Esophagus muscularis mucosa (tissue), 4 donors: ENCODE data around the gene EGR1. TPM values are rescaled to one million over a fixed set of nuclear protein-coding genes. Genes with fewer than 3 reads are reported as not detected.

ENCODE experiments used
- DNase-seq: peaks from one replicate; pipeline ENCODE4 v3.0.0-alpha.2; 2017; ENCODE audit errors: extremely low spot score
- H3K27ac ChIP-seq, 4 donors: fragments of 200-600 bp; sonication (generic); replicated peaks in 1 of 4; 1 replicate in 3 of 4; 2 replicates in 1 of 4; pipeline ENCODE4 v1.5.1; 2016 to 2019; ENCODE audit warnings: mild to moderate bottlenecking in 1 of 4
- H3K27me3 ChIP-seq, 4 donors: fragments of 200-600 bp; sonication (generic); one replicate each; pipeline versions ENCODE4 v1.5.1 to v1.6.0; 2016 to 2019
- H3K36me3 ChIP-seq, 4 donors: fragments of 200-600 bp; sonication (generic); one replicate each; pipeline ENCODE4 v1.5.1; 2016 to 2019
- H3K4me1 ChIP-seq, 4 donors: fragments of 200-600 bp; sonication (generic); one replicate each; pipeline ENCODE4 v1.5.1; 2016 to 2019
- H3K4me3 ChIP-seq, 4 donors: fragments of 200-600 bp; sonication (generic); 1 replicate in 2 of 4; 2 replicates in 2 of 4; pipeline ENCODE4 v1.5.1; 2016 to 2019; ENCODE audit warnings: mild to moderate bottlenecking in 4 of 4, moderate library complexity in 1 of 4
- H3K9me3 ChIP-seq, 4 donors: fragments of 200-600 bp; sonication (generic); 1 replicate in 3 of 4; 2 replicates in 1 of 4; pipeline ENCODE4 v1.5.1; 2016 to 2019
- CTCF ChIP-seq, 3 experiments: fragments of 200-600 bp in 2 of 3; fragments of 450-650 bp in 1 of 3; sonication (generic) in 2 of 3; IDR thresholded peaks; one replicate each; pipeline ENCODE4 v1.5.1; 2017 to 2019; ENCODE audit warnings: antibody characterized with exemption in 3 of 3, mild to moderate bottlenecking in 2 of 3, moderate library complexity in 1 of 3
- EP300 ChIP-seq: sonication (generic); formaldehyde crosslinking; IDR thresholded peaks from one replicate; pipeline ENCODE4 v1.6.1; 2017; ENCODE audit warnings: antibody characterized with exemption
- POLR2A ChIP-seq: fragments of 450-650 bp; IDR thresholded peaks from one replicate; pipeline ENCODE4 v1.6.1; 2017; ENCODE audit warnings: antibody characterized with exemption, moderate library complexity, mild to moderate bottlenecking, low read depth
- POLR2AphosphoS5 ChIP-seq, 2 donors: sonication (generic); formaldehyde crosslinking; IDR thresholded peaks; one replicate each; pipeline ENCODE4 v1.6.1; 2017; ENCODE audit warnings: antibody characterized with exemption in 2 of 2
- WGBS: methylation state at CpG from one replicate; pipeline ENCODE4 v1.1.5; 2018; 5-methylcytosine and 5-hydroxymethylcytosine counted together
- intact Hi-C: fragments of 100-400 bp; cut with DNase I; formaldehyde crosslinking; loops from one replicate; pipeline ENCODE4 v1.15.1; 2023
- total RNA-seq, 4 donors: library from RNA; depleted of rRNA; stranded (reverse); fragments of >200 nt; gene quantifications; one replicate each; pipeline versions ENCODE4 v1.1.0 to v1.2.1, GENCODE V29; 2016

EGR1 gene
- total RNA-seq, 4 donors from 2014 or later, result 9.6 to 138 (median 13.5) TPM

- DNase-seq, result no peak
- 92% methylated on average over 4 of the region's 13 CpGs for WGBS
- Histone ChIP-seq H3K27ac (no peak overlapping the region), H3K36me3 (peaks cover 0 to 20% (median 8%) of the 10 kb centered on the region in 4 donors), H3K4me1 (peaks cover 10 to 21% (median 16%) of the 10 kb centered on the region in 4 donors), H3K4me3 (no peak overlapping the region), H3K9me3 (no peaks in the 10 kb centered on the region), H3K27me3 (no peaks in the 10 kb centered on the region)
- intact Hi-C loops, result no loop called here
- TF ChIP-seq CTCF (IDR thresholded peaks at IDR 0.05) (no peak), POLR2AphosphoS5 (IDR thresholded peaks at IDR 0.05) (no peak), EP300 (no peak), POLR2A (no peak)
These were observed 21.1 kb upstream of the EGR1 start for GRCh38 chr5:138444078-138444773.

GRCh38 chr5:138444774-138445546 is 20.3 kb upstream of the EGR1 start:
- H3K27ac ChIP-seq, result no peak overlapping the region
- no peak for TF ChIP-seq EP300
- no peak for TF ChIP-seq POLR2AphosphoS5 (IDR thresholded peaks at IDR 0.05)
- no peak for TF ChIP-seq POLR2A
- TF ChIP-seq CTCF (IDR thresholded peaks at IDR 0.05), result no peak
- no peaks in the 10 kb centered on the region for H3K9me3 ChIP-seq
- WGBS, result 92% methylated on average over 16 of the region's 22 CpGs
- no peak for DNase-seq
- H3K36me3 ChIP-seq, result peaks cover 0 to 20% (median 8%) of the 10 kb centered on the region in 4 donors
- peaks cover 8 to 21% (median 16%) of the 10 kb centered on the region in 4 donors for H3K4me1 ChIP-seq
- intact Hi-C loops, result no loop called here
- no peaks in the 10 kb centered on the region for H3K27me3 ChIP-seq
- H3K4me3 ChIP-seq, result no peak overlapping the region

GRCh38 chr5:138445547-138446271 is 19.6 kb upstream of the EGR1 start:
- H3K4me3 ChIP-seq, result no peak overlapping the region
- H3K9me3 ChIP-seq, result no peaks in the 10 kb centered on the region
- 88% methylated on average over 9 of the region's 18 CpGs for WGBS
- TF ChIP-seq CTCF (IDR thresholded peaks at IDR 0.05), result no peak
- TF ChIP-seq POLR2AphosphoS5 (IDR thresholded peaks at IDR 0.05), result no peak
- no peak for TF ChIP-seq EP300
- no peak for TF ChIP-seq POLR2A
- intact Hi-C loops, result no loop called here
- DNase-seq, result no peak
- H3K27me3 ChIP-seq, result no peaks in the 10 kb centered on the region
- H3K4me1 ChIP-seq, result peaks cover 9 to 19% (median 14%) of the 10 kb centered on the region in 4 donors
- no peak overlapping the region for H3K27ac ChIP-seq
- peaks cover 0 to 20% (median 8%) of the 10 kb centered on the region in 4 donors for H3K36me3 ChIP-seq

GRCh38 chr5:138448070-138448469 is 17.2 kb upstream of the EGR1 start:
- Histone ChIP-seq H3K4me3 (no peak overlapping the region), H3K36me3 (peaks cover 0 to 20% (median 8%) of the 10 kb centered on the region in 4 donors), H3K27ac (no peak overlapping the region), H3K27me3 (no peaks in the 10 kb centered on the region), H3K4me1 (peaks cover 9 to 18% (median 14%) of the 10 kb centered on the region in 4 donors), H3K9me3 (no peaks in the 10 kb centered on the region)
- TF ChIP-seq POLR2A (no peak), CTCF (IDR thresholded peaks at IDR 0.05) (no peak), POLR2AphosphoS5 (IDR thresholded peaks at IDR 0.05) (no peak), EP300 (no peak)
- intact Hi-C loops, result no loop called here
- no peak for DNase-seq
- 90% methylated on average over 6 of the region's 6 CpGs for WGBS
